CD14-positive monocyte (primary cell): ENCODE results near the gene BMS1. TPM values are rescaled to one million over a fixed set of nuclear protein-coding genes. Genes with fewer than 3 reads are reported as not detected.

Experiments used
- DNase-seq, 3 donors: peaks; one replicate each; pipeline ENCODE4 v3.0.0-alpha.2; 2011 to 2022
- H2AFZ ChIP-seq: 2 replicates; pipeline ENCODE4 v1.6.0; 2012; ENCODE audit warnings: mild to moderate bottlenecking, low read depth, low read length, inconsistent platforms; ENCODE audit not compliant: insufficient read depth, poor library complexity, severe bottlenecking
- H3K27ac ChIP-seq, 2 donors: 1 replicate in 1 of 2; 2 replicates in 1 of 2; pipeline ENCODE4 v1.5.1; 2012 to 2013; ENCODE audit warnings: low read length in 2 of 2, control low read depth in 1 of 2, inconsistent platforms in 1 of 2, low read depth in 1 of 2, mild to moderate bottlenecking in 1 of 2
- H3K27me3 ChIP-seq, 2 donors: one replicate each; pipeline versions ENCODE4 v1.6.0 to v1.6.1; 2011 to 2013; ENCODE audit warnings: low read length in 2 of 2; ENCODE audit not compliant: control insufficient read depth in 2 of 2, insufficient read depth in 2 of 2
- H3K36me3 ChIP-seq, 2 donors: replicated peaks in 1 of 2; 1 replicate in 1 of 2; 2 replicates in 1 of 2; pipeline versions ENCODE4 v1.5.1 to v1.6.1; 2012 to 2013; ENCODE audit warnings: low read length in 2 of 2, control low read depth in 1 of 2, inconsistent platforms in 1 of 2, mild to moderate bottlenecking in 1 of 2; ENCODE audit not compliant: insufficient read depth in 2 of 2, control insufficient read depth in 1 of 2
- H3K4me1 ChIP-seq, 2 donors: 1 replicate in 1 of 2; 2 replicates in 1 of 2; pipeline versions ENCODE4 v1.5.1 to v1.6.1; 2012 to 2013; ENCODE audit warnings: low read length in 2 of 2, control low read depth in 1 of 2, inconsistent platforms in 1 of 2, mild to moderate bottlenecking in 1 of 2, moderate library complexity in 1 of 2; ENCODE audit not compliant: insufficient read depth in 2 of 2, control insufficient read depth in 1 of 2
- H3K4me2 ChIP-seq: replicated peaks from 2 replicates; pipeline ENCODE3; 2012; ENCODE audit warnings: low read length, moderate library complexity, mild to moderate bottlenecking; ENCODE audit not compliant: poor library complexity, severe bottlenecking; ENCODE audit errors: extremely low read depth
- H3K4me3 ChIP-seq, 3 experiments: fragments of 200-600 bp in 1 of 3; sonication (generic) in 1 of 3; replicated peaks in 1 of 3; 1 replicate in 2 of 3; 2 replicates in 1 of 3; pipeline ENCODE4 v1.5.1; 2011 to 2013; ENCODE audit warnings: low read length in 3 of 3, mild to moderate bottlenecking in 3 of 3, control low read depth in 2 of 3, low read depth in 2 of 3, inconsistent platforms in 1 of 3, moderate library complexity in 1 of 3
- H3K79me2 ChIP-seq: 2 replicates; pipeline ENCODE4 v1.6.0; 2012; ENCODE audit warnings: mild to moderate bottlenecking, control low read depth, inconsistent platforms, low read length, moderate library complexity; ENCODE audit not compliant: insufficient read depth
- H3K9ac ChIP-seq: 2 replicates; pipeline ENCODE4 v1.6.0; 2017; ENCODE audit warnings: low read length, mild to moderate bottlenecking; ENCODE audit not compliant: insufficient read depth, poor library complexity, severe bottlenecking
- H3K9me3 ChIP-seq, 2 donors: replicated peaks in 1 of 2; 1 replicate in 1 of 2; 2 replicates in 1 of 2; pipeline versions ENCODE4 v1.5.1 to v1.6.1; 2012 to 2013; ENCODE audit warnings: low read length in 2 of 2, control low read depth in 1 of 2; ENCODE audit not compliant: control insufficient read depth in 1 of 2, insufficient read depth in 1 of 2
- H4K20me1 ChIP-seq: 2 replicates; pipeline ENCODE4 v1.6.0; 2012; ENCODE audit warnings: mild to moderate bottlenecking, low read length, control low read depth, moderate library complexity; ENCODE audit not compliant: insufficient read depth
- H3K27ac Mint-ChIP-seq, 7 donors: one replicate each; pipeline ENCODE4 v1.8.0; 2020; ENCODE audit warnings: mild to moderate bottlenecking in 7 of 7, mixed read lengths in 7 of 7, moderate library complexity in 6 of 7, inconsistent platforms in 2 of 7
- H3K27me3 Mint-ChIP-seq, 3 donors: one replicate each; pipeline ENCODE4 v1.8.0; 2021 to 2022; ENCODE audit warnings: low read depth in 3 of 3, mild to moderate bottlenecking in 3 of 3, mixed read lengths in 3 of 3, moderate library complexity in 3 of 3, inconsistent platforms in 1 of 3
- H3K36me3 Mint-ChIP-seq, 2 donors: one replicate each; pipeline ENCODE4 v1.8.0; 2020; ENCODE audit warnings: mixed read lengths in 2 of 2, inconsistent platforms in 1 of 2, mild to moderate bottlenecking in 1 of 2
- H3K4me1 Mint-ChIP-seq: one replicate; pipeline ENCODE4 v1.8.0; 2020; ENCODE audit warnings: mild to moderate bottlenecking, mixed read lengths
- H3K4me3 Mint-ChIP-seq, 2 donors: one replicate each; pipeline ENCODE4 v1.8.0; 2020; ENCODE audit warnings: mild to moderate bottlenecking in 2 of 2, mixed read lengths in 2 of 2, moderate library complexity in 1 of 2
- H3K9me3 Mint-ChIP-seq, 7 donors: one replicate each; pipeline ENCODE4 v1.8.0; 2020 to 2022; ENCODE audit warnings: mixed read lengths in 7 of 7, mild to moderate bottlenecking in 6 of 7, moderate library complexity in 6 of 7, inconsistent platforms in 2 of 7
- CTCF ChIP-seq: fragments of 200-600 bp; IDR thresholded peaks from one replicate; pipeline ENCODE4 v1.8.0; 2022; ENCODE audit warnings: antibody characterized with exemption, mild to moderate bottlenecking
- WGBS: methylation state at CpG from one replicate; pipeline ENCODE4 v1.1.5; 2013; ENCODE audit warnings: missing lambda C conversion rate; ENCODE audit not compliant: insufficient coverage; 5-methylcytosine and 5-hydroxymethylcytosine counted together
- intact Hi-C, 2 donors: fragments of 100-400 bp; cut with micrococcal nuclease; formaldehyde crosslinking; loops; one replicate each; pipeline versions ENCODE4 v1.15.0 to v1.15.1; 2023
- polyA plus RNA-seq, 3 donors: library from polyadenylated mRNA; depleted of rRNA in 1 of 3; unstranded in 2 of 3; stranded (reverse) in 1 of 3; fragments of 300-500 nt in 2 of 3; fragments of >200 nt in 1 of 3; fragmentation: Illumina TruSeq in 2 of 3; gene quantifications; 1 replicate in 2 of 3; 2 replicates in 1 of 3; pipeline ENCODE4 v1.2.3, GENCODE V29; 2012 to 2021

BMS1 gene
- polyA plus RNA-seq, 3 donors = 2.4 to 4.6 (median 2.9) TPM

GRCh38 chr10:42753126-42753506 lies 29.5 kb upstream of the BMS1 start:
- peaks cover 14 to 25% of the 10 kb centered on the region in 2 donors for H3K4me1 ChIP-seq
- DNase-seq = peak; percentile 27 to 49 (median 31)
- WGBS = 1% methylated on average over 28 of the region's 28 CpGs
- Mint-ChIP-seq H3K4me1 (peaks cover 13% of the 10 kb centered on the region), H3K9me3 (peaks cover 0 to 14% (median 8%) of the 10 kb centered on the region in 7 donors), H3K36me3 (peaks cover 0 to 2% of the 10 kb centered on the region in 2 donors), H3K27ac (peak overlapping the region in 1 of 7 donors; percentile 41), H3K27me3 (peaks cover 70 to 90% (median 74%) of the 10 kb centered on the region in 3 donors), H3K4me3 (peak overlapping the region; percentile 78 to 91)
- H3K27ac ChIP-seq = no peak overlapping the region
- peaks cover 0 to 9% of the 10 kb centered on the region in 2 donors for H3K9me3 ChIP-seq
- TF ChIP-seq CTCF = peak; percentile 79
- intact Hi-C loops = loop anchor here in 1 of 2 donors (2.0 kb wide), 1 partner anchor 352 kb away; no protein-coding TSS in a partner anchor
- H4K20me1 ChIP-seq = no peaks in the 10 kb centered on the region
- H3K79me2 ChIP-seq = no peaks in the 10 kb centered on the region
- peak overlapping the region; percentile 62 for H2AFZ ChIP-seq
- peak overlapping the region; percentile 74 for H3K4me2 ChIP-seq
- H3K36me3 ChIP-seq = no peaks in the 10 kb centered on the region
- peak overlapping the region in 1 of 3 experiments; percentile 69 for H3K4me3 ChIP-seq
- peaks cover 41 to 79% of the 10 kb centered on the region in 2 donors for H3K27me3 ChIP-seq
- peak overlapping the region; percentile 32 for H3K9ac ChIP-seq

- Histone ChIP-seq H3K4me2 (peak overlapping the region; percentile 74), H3K4me1 (peaks cover 14 to 25% of the 10 kb centered on the region in 2 donors), H3K9me3 (peaks cover 0 to 9% of the 10 kb centered on the region in 2 donors), H3K4me3 (peak overlapping the region; percentile 2 to 69 (median 18)), H3K27ac (no peak overlapping the region), H2AFZ (peak overlapping the region; percentile 62), H3K36me3 (no peaks in the 10 kb centered on the region), H3K79me2 (no peaks in the 10 kb centered on the region), H3K9ac (peak overlapping the region; percentile 32), H4K20me1 (no peaks in the 10 kb centered on the region), H3K27me3 (peaks cover 41 to 79% of the 10 kb centered on the region in 2 donors)
- Mint-ChIP-seq H3K36me3 (peaks cover 0 to 2% of the 10 kb centered on the region in 2 donors), H3K27ac (no peak overlapping the region), H3K4me1 (peaks cover 13% of the 10 kb centered on the region), H3K27me3 (peaks cover 75 to 93% (median 76%) of the 10 kb centered on the region in 3 donors), H3K4me3 (peak overlapping the region; percentile 78 to 91), H3K9me3 (peaks cover 0 to 14% (median 8%) of the 10 kb centered on the region in 7 donors)
- WGBS = 2% methylated on average over 33 of the region's 51 CpGs
- intact Hi-C loops = loop anchor here in 1 of 2 donors (2.0 kb wide), 1 partner anchor 351 kb away; no protein-coding TSS in a partner anchor
- DNase-seq = no peak
- TF ChIP-seq CTCF = peak; percentile 9
These were observed 29.0 kb upstream of the BMS1 start for GRCh38 chr10:42753507-42754154.
